ENCODE results near the gene FBXO17.

The FBXO17 gene

GRCh38 chr19:38930776-38931520 lies 44.6 kb downstream of the FBXO17 start, which contains the start of gene MRPS12:
Gene MRPS12 (plus strand): TSS chr19:38930944. CDS start chr19:38931295, 351 bp downstream.
- Mint-ChIP-seq H3K4me1 (peaks cover 53% of the 10 kb centered on the region), H3K27me3 (no peaks in the 10 kb centered on the region), H3K36me3 (ENCODE audit: insufficient read depth) (peaks cover 16% of the 10 kb centered on the region), H3K27ac (ENCODE audit: low read depth) (peak within 1 kb of the TSS; percentile 98), H3K9me3 (no peaks in the 10 kb centered on the region), H3K4me3 (peak within 1 kb of the TSS; percentile 94)
- peak; percentile 89 for ATAC-seq (replicated peaks; ENCODE audit: extremely low read depth, poor library complexity, severe bottlenecking)
- DNase-seq (ENCODE audit: low spot score in 2 of 2) = peak in 1 of 2 donors; percentile 98

- DNase-seq (ENCODE audit: low spot score in 2 of 2) (peak in 1 of 2 donors; percentile 95), ATAC-seq (replicated peaks; ENCODE audit: extremely low read depth, poor library complexity, severe bottlenecking) (peak; percentile 41)
- peak within 1 kb of the TSS; percentile 98 for H3K27ac Mint-ChIP-seq (ENCODE audit: low read depth)
- H3K4me1 Mint-ChIP-seq = peaks cover 53% of the 10 kb centered on the region
- H3K9me3 Mint-ChIP-seq = no peaks in the 10 kb centered on the region
- H3K4me3 Mint-ChIP-seq = peak within 1 kb of the TSS; percentile 94
- H3K36me3 Mint-ChIP-seq (ENCODE audit: insufficient read depth) = peaks cover 18% of the 10 kb centered on the region
- no peaks in the 10 kb centered on the region for H3K27me3 Mint-ChIP-seq
Measured at GRCh38 chr19:38929929-38930775, 45.4 kb downstream of the FBXO17 start, which contains the start of gene SARS2. Gene SARS2 (minus strand): TSS chr19:38930763. CDS start chr19:38930736, 27 bp downstream.

GRCh38 chr19:38928391-38929001 lies 47.0 kb downstream of the FBXO17 start:
- H3K27ac Mint-ChIP-seq (ENCODE audit: low read depth) = peak overlapping the region; percentile 76
- ATAC-seq (replicated peaks; ENCODE audit: extremely low read depth, poor library complexity, severe bottlenecking) = peak; percentile 16
- no peak for DNase-seq (ENCODE audit: low spot score in 2 of 2)

GRCh38 chr19:38924388-38924787 lies 51.2 kb downstream of the FBXO17 start:
- Mint-ChIP-seq H3K27ac (ENCODE audit: low read depth) (peak overlapping the region; percentile 72), H3K4me3 (no peak overlapping the region), H3K4me1 (peaks cover 21% of the 10 kb centered on the region), H3K27me3 (no peaks in the 10 kb centered on the region), H3K36me3 (ENCODE audit: insufficient read depth) (peaks cover 6% of the 10 kb centered on the region), H3K9me3 (no peaks in the 10 kb centered on the region)
- DNase-seq (ENCODE audit: low spot score in 2 of 2) (peak in 1 of 2 donors; percentile 72), ATAC-seq (replicated peaks; ENCODE audit: extremely low read depth, poor library complexity, severe bottlenecking) (peak; percentile 91)

More at GRCh38 chr19:38928391-38929001, 47.0 kb downstream of the FBXO17 start:
- Mint-ChIP-seq H3K27me3 (no peaks in the 10 kb centered on the region), H3K9me3 (no peaks in the 10 kb centered on the region), H3K4me1 (peaks cover 52% of the 10 kb centered on the region), H3K4me3 (peak overlapping the region; percentile 39), H3K36me3 (ENCODE audit: insufficient read depth) (peaks cover 17% of the 10 kb centered on the region)

GRCh38 chr19:38922482-38922881 lies 53.1 kb downstream of the FBXO17 start:
- H3K4me1 Mint-ChIP-seq = peaks cover 6% of the 10 kb centered on the region
- peaks cover 4% of the 10 kb centered on the region for H3K36me3 Mint-ChIP-seq (ENCODE audit: insufficient read depth)
- no peak overlapping the region for H3K27ac Mint-ChIP-seq (ENCODE audit: low read depth)
- DNase-seq (ENCODE audit: low spot score in 2 of 2) (no peak), ATAC-seq (replicated peaks; ENCODE audit: extremely low read depth, poor library complexity, severe bottlenecking) (no peak)
- no peaks in the 10 kb centered on the region for H3K27me3 Mint-ChIP-seq
- H3K4me3 Mint-ChIP-seq = no peak overlapping the region
- H3K9me3 Mint-ChIP-seq = no peaks in the 10 kb centered on the region

GRCh38 chr19:38921420-38922274 lies 53.9 kb downstream of the FBXO17 start:
- Mint-ChIP-seq H3K36me3 (ENCODE audit: insufficient read depth) (peaks cover 4% of the 10 kb centered on the region), H3K27ac (ENCODE audit: low read depth) (no peak overlapping the region), H3K9me3 (no peaks in the 10 kb centered on the region), H3K4me3 (no peak overlapping the region), H3K27me3 (no peaks in the 10 kb centered on the region), H3K4me1 (peaks cover 6% of the 10 kb centered on the region)
- ATAC-seq (replicated peaks; ENCODE audit: extremely low read depth, poor library complexity, severe bottlenecking) = no peak
- no peak for DNase-seq (ENCODE audit: low spot score in 2 of 2)

DNA sequence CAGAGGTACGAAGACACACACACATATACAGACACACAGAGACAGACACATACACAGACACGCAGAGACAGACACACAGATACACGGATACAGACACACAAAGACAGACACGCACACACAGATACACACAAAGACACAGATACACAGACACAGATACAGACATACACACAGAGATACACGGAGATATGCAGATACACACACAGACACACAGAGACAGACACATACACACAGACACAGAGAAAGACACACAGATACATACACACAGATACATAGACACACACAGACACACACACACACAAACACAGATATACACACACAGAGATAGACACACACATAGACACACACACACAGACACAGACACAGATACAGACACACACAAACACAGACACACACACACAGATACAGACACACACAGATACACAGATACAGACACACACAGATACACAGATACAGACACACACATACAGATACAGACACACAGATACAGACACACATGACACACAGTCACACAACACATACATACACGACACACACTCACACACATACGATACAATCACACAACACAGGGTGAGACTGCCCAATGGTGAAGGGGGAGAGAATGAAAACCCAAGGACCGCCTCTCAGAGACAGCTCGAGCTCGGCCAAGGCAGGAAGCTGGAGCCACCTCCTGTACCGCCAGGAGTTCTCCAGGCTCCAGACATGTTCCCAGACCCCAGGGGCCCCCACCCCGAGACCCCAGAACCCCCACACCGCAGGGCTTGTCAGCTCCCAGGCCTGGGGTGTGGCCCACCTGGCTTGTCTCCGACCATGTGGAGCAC lies 54.7 kb downstream of the FBXO17 start:
- no peaks in the 10 kb centered on the region for H3K4me1 Mint-ChIP-seq
- no peak overlapping the region for H3K27ac Mint-ChIP-seq (ENCODE audit: low read depth)
- H3K4me3 Mint-ChIP-seq = no peak overlapping the region
- H3K27me3 Mint-ChIP-seq = no peaks in the 10 kb centered on the region
- no peak for DNase-seq (ENCODE audit: low spot score in 2 of 2)
- H3K9me3 Mint-ChIP-seq = no peaks in the 10 kb centered on the region
- peaks cover 4% of the 10 kb centered on the region for H3K36me3 Mint-ChIP-seq (ENCODE audit: insufficient read depth)
- no peak for ATAC-seq (replicated peaks; ENCODE audit: extremely low read depth, poor library complexity, severe bottlenecking)

- Mint-ChIP-seq H3K36me3 (ENCODE audit: insufficient read depth) (peaks cover 2% of the 10 kb centered on the region), H3K4me3 (no peak overlapping the region), H3K4me1 (no peaks in the 10 kb centered on the region), H3K9me3 (no peaks in the 10 kb centered on the region), H3K27ac (ENCODE audit: low read depth) (no peak overlapping the region), H3K27me3 (no peaks in the 10 kb centered on the region)
- DNase-seq (ENCODE audit: low spot score in 2 of 2) (no peak), ATAC-seq (replicated peaks; ENCODE audit: extremely low read depth, poor library complexity, severe bottlenecking) (no peak)
Measured at GRCh38 chr19:38919837-38920601, 55.5 kb downstream of the FBXO17 start.

- H3K36me3 Mint-ChIP-seq (ENCODE audit: insufficient read depth) = no peaks in the 10 kb centered on the region
- no peaks in the 10 kb centered on the region for H3K4me1 Mint-ChIP-seq
- H3K4me3 Mint-ChIP-seq = no peak overlapping the region
- DNase-seq (ENCODE audit: low spot score in 2 of 2) (no peak), ATAC-seq (replicated peaks; ENCODE audit: extremely low read depth, poor library complexity, severe bottlenecking) (no peak)
- H3K27me3 Mint-ChIP-seq = no peaks in the 10 kb centered on the region
- no peak overlapping the region for H3K27ac Mint-ChIP-seq (ENCODE audit: low read depth)
- no peaks in the 10 kb centered on the region for H3K9me3 Mint-ChIP-seq
Measured at GRCh38 chr19:38918526-38918925, 57.0 kb downstream of the FBXO17 start.

- DNase-seq (ENCODE audit: low spot score in 2 of 2) (no peak), ATAC-seq (replicated peaks; ENCODE audit: extremely low read depth, poor library complexity, severe bottlenecking) (no peak)
- Mint-ChIP-seq H3K4me3 (no peak overlapping the region), H3K9me3 (no peaks in the 10 kb centered on the region), H3K27ac (ENCODE audit: low read depth) (no peak overlapping the region), H3K36me3 (ENCODE audit: insufficient read depth) (no peaks in the 10 kb centered on the region), H3K27me3 (no peaks in the 10 kb centered on the region), H3K4me1 (no peaks in the 10 kb centered on the region)
Measured at GRCh38 chr19:38917921-38918491, 57.5 kb downstream of the FBXO17 start.

All from central memory CD8-positive, alpha-beta T cell (primary cell).